SKM-1 (cell line): ENCODE measurements around the gene PSMB8.
A peak's percentile ranks its signal among the peaks of the same experiment; 100 is the strongest.
"Not testable (repeated sequence)": the region's sequence is repeated elsewhere in the genome, so short reads cannot be mapped to it uniquely, and the experiment has no call there.

Experiments used
- DNase-seq: peaks from one replicate; lab custom pipeline; 2025; ENCODE audit not compliant: unreplicated experiment; lab: John Stamatoyannopoulos, UW

The PSMB8 gene

GRCh38 chr6:32843979-32844838, at the start of gene PSMB8:
Gene PSMB8, minus strand, starts transcription at chr6:32844047. Its CDS starts 51 bp downstream, at chr6:32843996.
- peak; percentile 95 for DNase-seq

- no peak for DNase-seq
Measured at GRCh38 chr6:32890831-32891230, 47.0 kb upstream of the PSMB8 start.

GRCh38 chr6:32889533-32889932, 45.7 kb upstream of the PSMB8 start:
- no peak for DNase-seq

- DNase-seq: no peak
Measured at GRCh38 chr6:32888576-32888975, 44.7 kb upstream of the PSMB8 start.

- DNase-seq: no peak
Measured at GRCh38 chr6:32887616-32888015, 43.8 kb upstream of the PSMB8 start.

DNA sequence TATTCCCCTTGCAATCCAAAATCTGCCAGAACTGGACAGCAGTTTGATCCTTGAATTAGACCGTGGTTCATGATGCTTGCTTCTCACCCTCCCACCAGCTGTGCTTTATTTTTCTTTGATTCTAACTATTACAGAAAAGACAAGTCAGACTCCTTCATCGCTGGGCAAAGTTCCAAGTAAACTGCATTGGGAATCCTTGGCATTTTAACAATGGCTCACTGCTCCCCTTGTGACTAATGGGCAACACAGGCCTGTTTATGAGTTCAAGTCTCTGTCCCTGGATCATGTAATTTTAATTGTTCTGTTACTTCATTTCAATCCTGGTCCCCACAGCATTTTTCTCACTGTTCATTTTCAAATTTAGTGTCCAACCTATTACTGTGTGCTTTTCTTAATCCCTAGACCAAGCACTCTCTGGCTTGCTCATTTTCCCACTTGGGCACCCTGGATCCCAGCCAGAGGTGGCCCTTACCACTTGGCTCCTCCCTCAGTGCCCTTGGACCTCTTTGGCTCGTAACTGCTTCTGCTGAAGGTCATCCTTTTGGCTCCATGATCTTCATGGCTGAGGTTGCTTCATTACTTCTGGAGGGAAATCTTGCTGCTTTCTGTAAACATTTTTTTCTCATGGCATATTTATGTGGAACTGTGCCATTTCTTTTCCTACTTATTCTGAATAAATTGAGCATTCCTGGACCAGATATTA, 43.0 kb upstream of the PSMB8 start:
- no peak for DNase-seq

GRCh38 chr6:32885698-32886286, 41.9 kb upstream of the PSMB8 start:
- DNase-seq: peak; percentile 30

GRCh38 chr6:32883789-32884188, 39.9 kb upstream of the PSMB8 start:
- DNase-seq: no peak

DNA sequence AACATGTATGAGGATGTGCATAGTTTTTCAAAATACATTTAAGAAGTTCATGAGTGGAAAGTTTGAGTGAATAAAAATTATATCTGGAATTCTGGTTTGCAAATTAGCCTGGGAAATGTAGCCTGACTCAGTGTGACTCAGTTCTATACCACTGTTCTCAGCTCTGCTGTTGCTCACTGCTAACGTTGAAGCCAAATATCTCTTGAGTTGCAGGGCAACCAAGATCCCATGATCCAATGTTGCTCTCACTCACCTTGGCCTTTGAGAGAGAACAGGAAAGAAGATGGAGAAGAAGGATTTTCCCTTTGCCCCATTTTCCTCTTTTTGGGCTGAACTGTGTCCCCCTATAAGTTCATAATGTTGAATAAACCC, 39.0 kb upstream of the PSMB8 start:
- no peak for DNase-seq

DNA sequence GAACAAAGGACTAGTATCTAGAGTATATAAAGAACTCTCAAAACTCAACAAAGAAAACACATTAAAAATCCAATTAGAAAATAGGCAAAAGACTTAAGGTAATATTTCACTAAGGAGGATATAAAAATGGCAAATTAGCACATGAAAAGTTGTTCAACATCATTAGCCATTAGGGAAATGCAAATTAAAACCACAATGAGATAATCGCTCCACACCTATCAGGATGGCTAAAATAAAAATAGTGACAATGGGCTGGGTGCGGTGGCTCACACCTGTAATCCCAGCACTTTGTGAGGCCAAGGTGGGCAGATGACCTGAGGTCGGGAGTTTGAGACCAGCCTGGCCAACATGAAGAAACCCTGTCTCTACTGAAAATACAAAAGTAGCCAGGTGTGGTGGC, 37.1 kb upstream of the PSMB8 start:
- DNase-seq: not testable (repeated sequence)

GRCh38 chr6:32879691-32880090, 35.8 kb upstream of the PSMB8 start:
- DNase-seq: no peak

GRCh38 chr6:32876603-32877002, 32.8 kb upstream of the PSMB8 start:
- DNase-seq: no peak

DNA sequence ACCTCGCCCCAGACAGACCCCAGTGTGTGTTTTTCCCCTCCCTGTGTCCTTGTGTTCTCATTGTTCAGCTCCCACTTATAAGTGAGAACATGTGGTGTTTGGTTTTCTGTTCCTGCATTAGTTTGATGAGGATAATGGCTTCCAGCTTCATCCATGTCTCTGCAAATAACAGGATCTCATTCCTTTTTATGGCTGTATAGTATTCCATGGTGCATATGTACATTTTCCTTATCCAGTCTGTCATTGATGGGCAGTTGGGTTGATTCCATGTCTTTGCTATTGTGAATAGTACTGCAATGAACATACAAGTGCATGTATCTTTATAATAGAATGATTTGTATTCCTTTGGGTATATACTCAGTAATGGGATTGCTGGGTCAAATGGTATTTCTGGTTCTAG, 30.1 kb upstream of the PSMB8 start:
- DNase-seq: not testable (repeated sequence)

DNA sequence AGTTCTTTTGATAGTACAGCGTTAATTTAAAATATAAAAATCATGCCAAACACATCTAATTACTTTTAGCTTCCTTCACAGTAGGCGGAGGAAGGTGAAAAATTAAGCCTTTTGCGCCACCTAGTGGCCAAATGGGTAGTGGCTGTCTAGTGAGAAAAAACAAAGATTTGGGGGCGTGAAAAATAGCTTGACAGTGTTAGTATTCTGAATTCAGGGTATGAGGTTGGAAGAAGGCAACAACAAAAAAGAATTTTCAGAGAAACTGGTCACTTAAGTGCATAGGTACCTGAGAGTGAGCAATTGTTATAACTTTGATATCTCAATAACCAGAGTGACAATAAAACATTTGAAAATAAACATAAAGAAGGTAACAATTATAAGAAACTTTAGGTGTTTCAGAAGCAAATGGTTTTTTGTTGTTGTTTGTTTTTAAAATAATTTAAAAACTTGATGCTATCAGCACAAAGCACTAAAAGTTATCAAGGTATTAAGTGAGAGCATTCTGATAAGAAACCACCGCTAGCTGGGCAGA, 24.5 kb upstream of the PSMB8 start:
- peak; percentile 29 for DNase-seq

DNA sequence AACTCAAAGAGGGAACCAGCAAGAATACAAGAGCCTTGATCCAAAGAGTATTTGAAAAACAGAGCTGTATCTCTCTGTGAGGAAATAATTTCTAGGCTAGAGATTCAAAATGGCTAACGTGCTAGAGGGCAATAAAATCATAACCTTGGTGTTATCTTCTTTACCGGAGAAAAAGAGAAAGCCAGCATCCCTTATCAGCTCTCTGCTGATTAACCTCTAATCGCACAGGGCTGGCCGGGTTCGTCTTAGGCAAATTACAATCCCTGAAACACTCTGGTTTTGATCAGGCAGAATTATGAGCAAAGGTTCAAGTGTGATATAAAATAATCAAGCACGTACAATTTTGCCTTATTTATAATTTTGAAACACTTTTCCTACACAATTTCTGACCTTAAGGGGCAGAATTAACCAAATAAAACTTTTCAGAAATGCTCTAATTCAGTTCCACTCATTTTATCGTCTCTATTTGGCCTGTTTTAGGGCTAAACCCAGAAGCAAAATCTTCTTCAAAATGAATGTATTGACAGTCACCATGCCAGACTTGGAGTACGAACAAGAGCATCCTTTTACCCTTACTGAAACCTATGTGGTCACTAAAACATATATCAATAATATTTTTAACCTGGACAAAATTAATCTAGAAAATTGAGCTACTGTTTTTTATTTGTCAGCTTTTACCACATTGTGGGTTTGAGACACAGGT, 23.9 kb upstream of the PSMB8 start:
- no peak for DNase-seq

GRCh38 chr6:32867022-32867477, 23.2 kb upstream of the PSMB8 start:
- no peak for DNase-seq

DNA sequence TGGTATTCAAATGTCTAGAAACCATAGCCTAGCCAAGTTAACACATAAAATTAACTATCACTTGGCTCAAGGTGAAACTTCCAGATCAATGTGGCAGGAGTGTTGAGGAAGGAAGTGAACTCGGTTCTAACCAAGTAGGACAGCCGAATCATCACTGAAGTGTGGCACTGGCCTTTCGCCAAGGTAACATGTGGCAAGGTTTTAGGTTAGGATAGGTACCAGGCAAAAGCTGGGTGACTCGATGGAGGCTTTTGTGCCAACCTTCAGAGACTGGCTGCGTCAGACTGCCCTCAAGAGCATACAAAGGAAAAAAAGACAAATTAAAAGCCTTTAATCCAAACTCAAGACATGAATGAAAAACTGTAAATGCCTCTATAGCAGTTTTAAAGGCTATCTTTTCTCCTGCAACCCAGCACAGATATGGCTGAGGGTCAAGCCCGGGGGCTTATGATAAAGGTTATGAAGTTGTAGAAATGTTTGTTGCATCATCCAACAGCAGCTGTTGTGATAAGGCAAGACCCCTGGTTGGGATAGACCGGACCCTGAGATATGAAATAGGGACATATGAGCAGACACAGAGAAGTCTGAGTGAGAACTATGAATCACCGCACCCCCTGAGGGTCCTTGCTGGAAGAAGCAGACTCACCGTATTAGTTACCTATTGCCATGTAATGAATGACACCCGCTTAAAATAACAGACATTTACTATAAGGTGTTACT, 22.0 kb upstream of the PSMB8 start:
- DNase-seq: no peak

- DNase-seq: no peak
Measured at GRCh38 chr6:32862725-32863124, 18.9 kb upstream of the PSMB8 start.

DNA sequence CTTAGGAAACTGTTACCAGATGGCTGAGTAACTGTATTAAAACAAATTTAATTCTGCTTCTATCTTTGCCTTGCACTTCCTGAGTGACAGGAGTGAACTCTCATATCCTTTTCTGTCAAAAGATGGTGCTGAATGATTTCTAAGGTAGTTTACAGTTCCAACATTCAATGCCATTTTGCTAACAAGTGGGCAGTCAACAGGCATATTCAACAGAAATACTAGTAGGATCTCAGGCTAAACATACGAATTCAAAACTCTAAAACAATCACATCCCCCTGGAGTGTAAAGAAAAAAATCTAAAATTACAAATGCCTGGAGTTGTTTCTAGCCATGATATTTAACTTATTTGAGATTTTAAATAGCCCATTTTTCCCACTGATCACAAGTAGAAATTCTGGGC, 16.8 kb upstream of the PSMB8 start:
- DNase-seq: no peak

DNA sequence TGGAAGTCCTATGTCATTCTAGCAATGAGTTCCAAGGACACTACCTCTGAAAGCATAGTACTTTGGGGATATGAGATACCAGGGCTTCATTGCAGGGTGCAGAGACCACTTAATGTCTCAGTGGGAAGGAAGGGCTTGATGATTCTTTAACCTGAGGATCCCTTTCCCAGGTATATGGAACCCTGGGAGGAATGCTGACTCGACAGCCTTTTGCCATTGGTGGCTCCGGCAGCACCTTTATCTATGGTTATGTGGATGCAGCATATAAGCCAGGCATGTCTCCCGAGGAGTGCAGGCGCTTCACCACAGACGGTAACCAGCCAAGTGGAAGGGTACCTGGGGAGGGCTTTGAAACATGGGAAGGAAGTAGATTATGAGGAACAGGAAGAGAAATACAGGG, 14.3 kb upstream of the PSMB8 start:
- DNase-seq: no peak
